ENCODE measurements around the gene WBP4. TPM values are rescaled to one million over a fixed set of nuclear protein-coding genes. Genes with fewer than 3 reads are reported as not detected.
"Not testable (repeated sequence)": the region's sequence is repeated elsewhere in the genome, so short reads cannot be mapped to it uniquely, and the experiment has no call there.

WBP4 gene
- total RNA-seq, 1 experiment from 2014 or later = 9.1 TPM

DNA sequence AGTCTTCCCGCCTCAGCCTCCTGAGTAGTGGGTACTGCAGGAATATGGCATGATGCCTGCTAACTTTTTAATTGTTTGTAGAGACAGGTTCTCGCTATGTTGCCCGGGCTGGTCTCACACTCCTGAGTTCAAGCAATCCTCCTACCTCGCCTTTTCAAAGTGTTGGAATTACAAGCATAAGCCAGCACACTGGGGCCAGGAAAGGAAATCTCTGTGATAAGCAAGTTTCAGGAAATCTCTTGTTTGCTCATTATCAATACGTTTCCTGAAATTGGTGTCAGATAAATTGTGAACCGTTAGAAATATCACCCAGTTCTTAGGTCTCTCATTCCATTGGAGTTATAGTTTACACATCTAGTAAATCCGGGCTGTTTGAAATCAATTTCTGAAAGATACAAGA is 14.2 kb downstream of the WBP4 start:
- DNase-seq (ENCODE audit: extremely low read depth, low read depth) = no peak

GRCh38 chr13:41077475-41077874 is 16.2 kb downstream of the WBP4 start:
- no peak for DNase-seq (ENCODE audit: extremely low read depth, low read depth)

DNA sequence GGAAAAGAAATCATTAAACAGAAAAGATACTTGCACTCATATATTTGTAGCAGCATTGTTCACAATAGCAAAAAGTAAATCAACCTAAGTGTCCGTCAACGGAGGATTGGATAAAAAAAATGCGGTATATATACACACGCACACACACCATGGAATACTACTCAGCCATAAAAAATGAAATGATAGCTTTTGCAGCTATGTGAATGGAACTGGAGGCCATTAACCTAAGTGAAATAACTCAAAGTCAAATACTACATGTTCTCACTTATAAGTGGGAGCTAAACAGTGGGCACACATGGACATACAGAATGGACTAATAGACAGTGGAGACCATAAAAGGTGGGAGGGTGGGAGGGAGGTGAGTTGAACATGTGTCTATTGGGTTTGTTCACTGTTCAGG is 18.4 kb downstream of the WBP4 start:
- no peak for DNase-seq (ENCODE audit: extremely low read depth, low read depth)

DNA sequence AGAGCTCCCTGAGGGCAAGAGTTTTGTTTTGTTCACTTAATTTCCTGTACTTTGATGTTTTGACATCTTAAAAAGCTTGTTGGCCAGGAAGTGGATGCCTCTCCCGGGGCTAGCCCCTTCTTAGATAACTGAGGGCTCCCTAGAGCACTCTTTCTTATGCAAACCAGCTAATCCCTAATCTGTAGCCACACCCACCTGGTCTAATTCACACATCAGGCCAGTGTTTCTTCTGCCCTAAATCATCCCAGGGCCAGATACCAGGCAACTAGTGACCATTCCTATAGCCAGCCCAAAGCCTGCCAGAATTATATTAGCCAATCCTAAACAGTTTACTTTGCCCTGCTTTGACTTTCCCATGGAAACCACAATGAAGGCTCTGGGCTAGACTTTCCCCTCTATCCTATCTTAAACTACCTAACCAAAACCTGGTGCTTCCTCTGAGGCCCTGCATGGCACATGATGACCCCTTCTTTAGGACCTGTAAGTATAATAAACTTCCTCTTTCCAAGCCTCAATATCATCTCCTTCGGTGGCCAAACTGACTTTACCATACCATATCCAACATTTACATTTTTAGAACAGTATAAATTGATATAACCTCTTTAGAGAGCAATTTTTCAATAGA is 24.8 kb downstream of the WBP4 start:
- no peak for DNase-seq (ENCODE audit: extremely low read depth, low read depth)

GRCh38 chr13:41095681-41096080 is 34.4 kb downstream of the WBP4 start:
- not testable (repeated sequence) for DNase-seq (ENCODE audit: extremely low read depth, low read depth)

GRCh38 chr13:41098761-41099160 is 37.5 kb downstream of the WBP4 start:
- no peak for DNase-seq (ENCODE audit: extremely low read depth, low read depth)

- DNase-seq (ENCODE audit: extremely low read depth, low read depth) = no peak
Measured at GRCh38 chr13:41099986-41100385, 38.7 kb downstream of the WBP4 start.

DNA sequence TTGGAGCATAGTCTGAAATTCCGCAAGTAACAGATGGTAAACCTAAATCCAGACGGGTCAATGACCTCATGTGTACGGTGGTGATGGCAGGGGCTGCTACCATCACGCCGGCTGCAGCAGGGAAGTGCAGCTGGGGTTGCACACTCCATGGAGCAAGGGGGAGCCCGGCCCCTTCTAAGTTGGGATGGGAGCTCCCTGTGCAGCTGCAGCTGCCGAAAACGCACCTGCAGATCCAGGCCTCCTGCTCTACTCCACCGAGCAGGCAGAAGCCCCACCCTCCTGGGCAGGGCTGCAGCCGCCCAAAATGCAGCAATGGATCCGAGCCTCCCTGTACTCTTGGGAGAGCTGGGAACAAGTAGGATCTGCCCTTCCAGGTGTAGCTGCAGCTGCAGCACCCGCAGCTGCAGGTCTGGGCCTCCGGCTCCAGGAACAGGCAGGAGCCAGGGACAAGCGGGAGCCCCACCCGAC is 45.8 kb downstream of the WBP4 start:
- DNase-seq (ENCODE audit: extremely low read depth, low read depth) = no peak

DNA sequence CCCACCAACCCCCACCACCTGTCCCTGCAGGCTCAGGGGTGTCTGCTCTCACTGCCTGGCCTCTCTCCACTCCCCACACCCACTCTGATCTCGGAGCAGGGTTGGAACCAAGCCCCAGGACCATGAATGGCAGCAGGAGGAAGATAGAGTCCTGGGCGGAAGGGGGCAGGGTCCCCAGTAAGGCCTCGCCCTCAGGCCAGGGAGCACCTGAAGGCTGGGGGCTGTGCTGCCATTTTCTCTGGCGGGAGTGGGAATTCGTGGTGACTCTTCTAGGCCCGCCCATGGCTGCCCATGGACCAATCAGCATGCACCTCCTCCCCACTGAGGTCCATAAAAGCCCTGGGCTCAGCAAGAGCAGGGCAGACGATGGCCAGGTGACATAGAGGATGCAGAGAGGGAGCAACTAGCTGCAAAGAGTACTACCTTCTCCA is 46.3 kb downstream of the WBP4 start:
- no peak for DNase-seq (ENCODE audit: extremely low read depth, low read depth)

- DNase-seq (ENCODE audit: extremely low read depth, low read depth) = no peak
Measured at GRCh38 chr13:41111454-41111853, 50.1 kb downstream of the WBP4 start.

- no peak for DNase-seq (ENCODE audit: extremely low read depth, low read depth)
Measured at GRCh38 chr13:41117869-41118268, 56.6 kb downstream of the WBP4 start.

DNA sequence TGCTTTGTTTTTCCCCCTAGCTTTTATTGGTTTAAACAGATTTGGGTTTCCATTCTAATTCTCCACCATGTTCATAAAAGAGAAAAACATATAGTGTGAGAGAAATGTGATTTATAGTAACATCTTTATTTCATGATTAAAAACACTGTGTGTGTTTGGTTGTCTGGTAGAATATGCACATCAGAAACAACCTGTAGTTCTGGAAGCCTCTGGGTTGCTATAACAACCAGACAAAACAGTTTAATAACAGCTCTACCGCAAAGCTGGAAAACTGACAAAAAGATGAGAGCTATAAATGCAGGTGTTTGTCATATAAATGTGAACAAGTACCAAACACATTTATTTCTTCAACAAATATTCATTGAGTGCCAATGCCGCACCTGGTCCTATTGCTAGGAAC is 61.5 kb downstream of the WBP4 start:
- no peak for DNase-seq (ENCODE audit: extremely low read depth, low read depth)

- peak; percentile 6 for DNase-seq (ENCODE audit: extremely low read depth, low read depth)
Measured at GRCh38 chr13:41127701-41128100, 66.4 kb downstream of the WBP4 start.

DNA sequence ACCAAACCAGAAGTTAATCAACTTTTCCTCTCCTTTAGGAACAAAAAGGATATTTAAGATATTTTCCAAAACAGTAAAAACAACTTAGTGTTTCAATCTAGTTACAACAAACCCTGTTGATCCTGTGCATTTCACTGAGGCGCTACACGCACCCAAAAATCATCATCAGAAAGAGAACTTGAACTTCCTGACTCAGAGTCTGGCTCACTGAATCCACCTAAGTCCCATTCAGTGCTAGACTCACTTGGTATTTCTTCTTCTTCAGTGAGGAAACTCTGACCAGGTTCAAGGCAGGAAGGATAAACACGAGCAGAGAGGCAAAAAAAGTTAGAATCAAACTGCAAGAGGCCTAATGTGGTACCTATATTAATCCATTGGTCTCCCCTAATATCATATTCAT is 69.0 kb downstream of the WBP4 start:
- DNase-seq (ENCODE audit: extremely low read depth, low read depth) = no peak

DNA sequence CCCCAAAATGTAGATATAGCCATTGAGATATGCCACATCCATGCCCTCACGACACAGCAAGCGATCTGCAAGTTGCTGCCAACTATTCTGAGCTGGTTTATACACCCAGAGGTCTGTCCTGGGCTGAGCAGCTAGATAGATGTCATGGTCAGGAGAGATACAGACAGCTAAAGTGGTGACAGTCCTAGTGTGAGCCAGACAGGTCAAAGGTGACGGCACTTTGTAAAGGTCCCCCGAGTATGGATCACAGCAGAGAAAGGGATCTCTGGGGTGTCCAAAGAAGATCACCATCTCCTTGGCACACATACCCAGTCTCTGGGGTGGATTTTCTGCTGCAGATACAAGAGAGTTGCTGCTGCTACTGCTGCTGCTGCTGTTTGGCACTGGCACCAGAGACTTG is 69.9 kb downstream of the WBP4 start:
- not testable (repeated sequence) for DNase-seq (ENCODE audit: extremely low read depth, low read depth)

DNA sequence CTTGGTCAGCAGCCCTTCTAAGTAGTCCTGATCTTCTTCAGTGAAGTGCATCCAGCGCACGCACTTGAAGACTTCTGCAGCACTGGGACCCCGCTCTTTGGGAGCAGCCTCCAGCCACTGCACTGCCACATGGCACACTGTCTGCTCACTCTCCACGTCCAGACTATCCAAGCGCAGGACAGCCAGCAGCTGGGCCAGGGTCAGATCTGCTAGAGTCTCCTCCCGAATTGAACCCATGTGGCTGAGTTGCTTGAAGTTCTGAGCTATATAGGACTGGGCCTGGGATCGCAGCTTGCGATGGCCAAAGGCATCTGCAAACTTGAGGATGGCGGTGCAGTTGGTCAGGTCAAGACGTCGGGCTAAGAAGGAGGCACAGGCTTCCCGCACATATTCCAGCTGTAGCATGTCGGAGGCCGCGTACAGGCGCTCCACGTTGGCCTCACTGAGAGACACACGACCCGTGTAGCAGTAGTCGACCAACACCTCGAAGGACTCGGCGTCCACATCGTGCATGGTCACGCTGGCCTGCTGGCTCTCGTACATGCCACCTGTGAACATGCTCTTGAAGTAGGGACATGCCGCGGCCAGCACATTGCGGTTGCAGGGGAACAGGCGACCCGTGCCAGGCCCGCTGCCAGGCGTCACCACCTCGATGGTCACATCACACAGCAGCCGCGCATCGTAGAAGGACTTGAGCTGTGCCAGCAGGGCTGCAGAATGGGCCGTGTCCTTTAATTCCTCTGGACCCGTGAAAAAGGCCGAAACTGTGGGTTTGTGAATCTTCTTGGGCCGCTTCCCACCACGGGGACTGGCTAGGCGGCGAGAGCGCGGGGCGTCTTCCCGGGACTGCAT is 70.6 kb downstream of the WBP4 start:
- DNase-seq (ENCODE audit: extremely low read depth, low read depth) = not testable (repeated sequence)

DNA sequence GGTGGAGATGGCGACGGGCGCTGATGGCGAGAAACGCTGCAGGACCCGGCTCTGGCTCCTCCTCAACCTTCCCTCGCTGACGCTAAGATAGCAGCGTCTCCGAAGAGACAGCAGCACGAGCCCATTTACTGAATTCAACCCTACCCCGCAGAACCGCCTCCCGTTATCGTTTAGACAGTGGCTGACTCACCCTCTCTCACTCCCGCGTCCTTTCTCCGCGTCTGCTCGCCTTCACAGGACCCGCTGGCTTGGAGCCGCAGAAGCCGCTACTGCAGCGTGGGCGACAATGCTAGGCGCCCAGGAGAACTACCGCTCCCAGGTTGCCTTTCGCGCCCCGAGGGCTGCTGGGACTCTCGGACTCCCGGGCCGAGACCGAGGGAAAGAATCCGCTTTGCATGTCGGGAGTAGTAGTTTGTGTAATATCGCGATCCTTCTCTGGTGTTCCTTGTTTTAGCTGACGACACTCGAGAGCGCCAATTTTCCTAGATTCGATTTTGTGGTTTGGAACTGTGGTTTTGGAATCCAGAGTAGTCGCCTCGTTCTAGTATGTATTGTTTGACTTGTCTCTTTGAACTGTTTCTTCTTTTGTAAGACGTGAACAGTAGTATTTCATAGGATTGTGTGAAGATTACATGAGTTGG is 71.3 kb downstream of the WBP4 start, which contains the start of gene KBTBD6:
KBTBD6 (minus strand) TSS at position 291 of the 641 bp plus-strand sequence. CDS start 291 bp downstream, outside the sequence.
- DNase-seq (ENCODE audit: extremely low read depth, low read depth) = peak; percentile 96
